ENCODE results near the gene HLA-F. TPM values are rescaled to one million over a fixed set of nuclear protein-coding genes. Genes with fewer than 3 reads are reported as not detected.

Gene HLA-F
- total RNA-seq, 4 donors from 2014 or later = 14.2 to 146 (median 104) TPM

DNA sequence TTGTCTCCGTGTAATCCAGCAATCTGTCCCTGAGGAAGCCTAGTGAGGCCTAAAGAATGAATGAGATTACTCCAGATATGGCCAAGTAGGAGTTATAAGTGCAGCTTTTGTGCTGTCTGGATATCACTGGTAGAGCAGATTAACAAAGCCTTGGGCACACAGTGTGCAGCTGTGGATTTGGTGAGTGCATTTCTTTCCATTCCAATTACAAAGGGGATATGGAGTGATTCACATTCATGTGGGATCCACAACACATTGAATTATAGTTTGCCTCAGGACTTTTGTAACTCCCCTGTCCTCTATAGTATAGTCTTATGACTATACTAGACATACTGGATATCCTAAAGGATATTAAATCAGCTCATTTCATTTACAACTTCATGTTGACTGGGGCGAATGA is 47.1 kb downstream of the HLA-F start:
- intact Hi-C loops (cut with DNase I; ENCODE audit: low total_unique reads) = no loop called here
- TF ChIP-seq, protein P1, sequence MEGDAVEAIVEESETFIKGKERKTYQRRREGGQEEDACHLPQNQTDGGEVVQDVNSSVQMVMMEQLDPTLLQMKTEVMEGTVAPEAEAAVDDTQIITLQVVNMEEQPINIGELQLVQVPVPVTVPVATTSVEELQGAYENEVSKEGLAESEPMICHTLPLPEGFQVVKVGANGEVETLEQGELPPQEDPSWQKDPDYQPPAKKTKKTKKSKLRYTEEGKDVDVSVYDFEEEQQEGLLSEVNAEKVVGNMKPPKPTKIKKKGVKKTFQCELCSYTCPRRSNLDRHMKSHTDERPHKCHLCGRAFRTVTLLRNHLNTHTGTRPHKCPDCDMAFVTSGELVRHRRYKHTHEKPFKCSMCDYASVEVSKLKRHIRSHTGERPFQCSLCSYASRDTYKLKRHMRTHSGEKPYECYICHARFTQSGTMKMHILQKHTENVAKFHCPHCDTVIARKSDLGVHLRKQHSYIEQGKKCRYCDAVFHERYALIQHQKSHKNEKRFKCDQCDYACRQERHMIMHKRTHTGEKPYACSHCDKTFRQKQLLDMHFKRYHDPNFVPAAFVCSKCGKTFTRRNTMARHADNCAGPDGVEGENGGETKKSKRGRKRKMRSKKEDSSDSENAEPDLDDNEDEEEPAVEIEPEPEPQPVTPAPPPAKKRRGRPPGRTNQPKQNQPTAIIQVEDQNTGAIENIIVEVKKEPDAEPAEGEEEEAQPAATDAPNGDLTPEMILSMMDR (IDR thresholded peaks at IDR 0.05) = no peak
- no peak for TF ChIP-seq POLR2A (IDR thresholded peaks at IDR 0.05)
- Histone ChIP-seq H3K36me3 (no peaks in the 10 kb centered on the region), H3K9me3 (no peaks in the 10 kb centered on the region), H3K27me3 (no peaks in the 10 kb centered on the region), H3K4me3 (no peak overlapping the region), H3K27ac (no peak overlapping the region), H3K4me1 (no peaks in the 10 kb centered on the region)
- no peak for DNase-seq

- no peaks in the 10 kb centered on the region for H3K4me1 ChIP-seq
- no peaks in the 10 kb centered on the region for H3K9me3 ChIP-seq
- no peak for DNase-seq
- H3K27ac ChIP-seq = no peak overlapping the region
- H3K4me3 ChIP-seq = no peak overlapping the region
- intact Hi-C loops (cut with DNase I; ENCODE audit: low total_unique reads) = no loop called here
- H3K36me3 ChIP-seq = no peaks in the 10 kb centered on the region
- no peaks in the 10 kb centered on the region for H3K27me3 ChIP-seq
- no peak for TF ChIP-seq POLR2A (IDR thresholded peaks at IDR 0.05)
- TF ChIP-seq, protein P1 (IDR thresholded peaks at IDR 0.05) = no peak
These were observed 53.5 kb downstream of the HLA-F start for GRCh38 chr6:29776684-29777083.

Small RNA genes within 50 kb of the gene (small RNA-seq; reads per million reads assigned to genes)
- gene AL645939.2 (not detected), gene AL645939.3 (not detected), gene AL645939.4 (not detected), gene RF00019 (not detected)

Other genes with a start within 250 kb of the HLA-F start
- under 1 TPM in 2 of 4 donors, not detected in 2; 0.37 to 0.48 TPM for gene MAS1L, start 235.5 kb upstream of the HLA-F start, total RNA-seq
- gene UBD, start 163.7 kb upstream of the HLA-F start, total RNA-seq = under 1 TPM in 1 of 4 donors, not detected in 3; 0.41 TPM
- gene OR2H2, start 138.3 kb upstream of the HLA-F start, total RNA-seq = not detected
- 100 to 1,000 TPM in 1 of 4 donors, 10 to 100 TPM in 3; 29.4 to 184 (median 44.6) TPM for gene GABBR1, start 90.3 kb upstream of the HLA-F start, total RNA-seq
- gene MOG, start 66.3 kb upstream of the HLA-F start, total RNA-seq = not detected
- gene ZFP57, start 42.3 kb upstream of the HLA-F start, total RNA-seq = under 1 TPM in 1 of 4 donors, not detected in 3; 0.24 TPM
- under 1 TPM in 1 of 4 donors, not detected in 3; 0.52 TPM for gene HLA-G, start 104.4 kb downstream of the HLA-F start, total RNA-seq
- 100 to 1,000 TPM; 160 to 722 (median 625) TPM for gene HLA-A, start 219.1 kb downstream of the HLA-F start, total RNA-seq

All from uterus (tissue), 4 donors.